ENCODE measurements around the gene GSG1L. TPM values are rescaled to one million over a fixed set of nuclear protein-coding genes. Genes with fewer than 3 reads are reported as not detected.

The GSG1L gene
- total and polyA plus RNA-seq, 4 donors, result not detected

DNA sequence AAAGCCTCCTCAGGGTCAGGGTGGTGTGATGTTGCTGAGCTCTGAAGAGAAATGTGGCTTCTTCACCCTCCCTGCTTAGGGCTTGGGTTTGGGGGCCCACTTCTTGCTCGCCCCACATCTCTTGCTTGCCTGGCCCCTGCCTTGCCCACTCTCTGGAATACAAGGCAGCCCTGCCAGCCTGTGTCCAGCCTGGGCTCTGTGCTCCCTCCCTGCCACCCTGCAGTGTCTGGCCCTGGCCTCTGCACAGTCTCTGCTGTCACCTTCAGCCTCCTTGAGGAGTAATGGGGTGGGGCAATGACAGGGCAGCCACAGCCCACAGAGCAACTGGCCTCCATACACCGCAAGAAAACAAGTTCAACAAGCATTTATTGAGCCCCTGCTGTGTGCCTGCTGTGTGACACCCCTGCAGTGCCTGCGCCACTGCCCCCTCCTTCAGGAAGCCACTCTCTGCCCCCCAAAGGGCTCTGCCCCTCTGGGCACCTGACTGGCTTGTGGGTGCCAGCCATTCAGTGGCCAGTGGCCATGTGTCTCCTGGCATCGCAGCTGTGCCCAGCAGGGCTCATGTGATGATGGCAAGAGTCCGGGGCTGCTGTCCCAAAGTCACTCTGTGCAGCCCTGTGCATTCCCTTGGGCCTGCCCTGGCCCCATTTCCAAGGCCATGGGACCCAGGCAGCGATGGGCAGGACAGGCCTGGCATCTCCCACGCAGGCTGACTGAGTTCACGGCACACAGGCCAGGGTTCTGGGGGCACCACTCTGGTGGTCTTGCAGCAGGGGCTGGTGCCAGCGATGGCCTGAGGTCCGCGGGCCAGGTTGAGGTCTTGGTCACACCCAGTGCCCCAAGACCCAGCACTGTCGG lies 272.7 kb downstream of the GSG1L start:
- no peak overlapping the region for H3K27ac ChIP-seq (ENCODE audit: low read depth in 1 of 2, low read length in 2 of 2)
- DNase-seq (ENCODE audit: low spot score), result no peak

More for the DNA sequence above, 272.7 kb downstream of the GSG1L start:
- no peaks in the 10 kb centered on the region for H3K27me3 ChIP-seq (ENCODE audit: control insufficient read depth in 4 of 4, insufficient read depth in 4 of 4, low read length in 3 of 4)
- H3K9ac ChIP-seq (ENCODE audit: low read depth in 1 of 2, low read length in 2 of 2), result no peak overlapping the region
- TF ChIP-seq, protein P1, sequence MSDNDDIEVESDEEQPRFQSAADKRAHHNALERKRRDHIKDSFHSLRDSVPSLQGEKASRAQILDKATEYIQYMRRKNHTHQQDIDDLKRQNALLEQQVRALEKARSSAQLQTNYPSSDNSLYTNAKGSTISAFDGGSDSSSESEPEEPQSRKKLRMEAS (IDR thresholded peaks at IDR 0.05), result no peak
- TF ChIP-seq EGR1 (IDR thresholded peaks at IDR 0.05; ENCODE audit: low read depth in 2 of 2), result no peak
- TF ChIP-seq YY1 (IDR thresholded peaks at IDR 0.05), result no peak
- TF ChIP-seq NR2F2 (IDR thresholded peaks at IDR 0.05), result no peak
- TF ChIP-seq, protein P2, sequence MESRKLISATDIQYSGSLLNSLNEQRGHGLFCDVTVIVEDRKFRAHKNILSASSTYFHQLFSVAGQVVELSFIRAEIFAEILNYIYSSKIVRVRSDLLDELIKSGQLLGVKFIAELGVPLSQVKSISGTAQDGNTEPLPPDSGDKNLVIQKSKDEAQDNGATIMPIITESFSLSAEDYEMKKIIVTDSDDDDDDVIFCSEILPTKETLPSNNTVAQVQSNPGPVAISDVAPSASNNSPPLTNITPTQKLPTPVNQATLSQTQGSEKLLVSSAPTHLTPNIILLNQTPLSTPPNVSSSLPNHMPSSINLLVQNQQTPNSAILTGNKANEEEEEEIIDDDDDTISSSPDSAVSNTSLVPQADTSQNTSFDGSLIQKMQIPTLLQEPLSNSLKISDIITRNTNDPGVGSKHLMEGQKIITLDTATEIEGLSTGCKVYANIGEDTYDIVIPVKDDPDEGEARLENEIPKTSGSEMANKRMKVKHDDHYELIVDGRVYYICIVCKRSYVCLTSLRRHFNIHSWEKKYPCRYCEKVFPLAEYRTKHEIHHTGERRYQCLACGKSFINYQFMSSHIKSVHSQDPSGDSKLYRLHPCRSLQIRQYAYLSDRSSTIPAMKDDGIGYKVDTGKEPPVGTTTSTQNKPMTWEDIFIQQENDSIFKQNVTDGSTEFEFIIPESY (IDR thresholded peaks at IDR 0.05), result no peak
- TF ChIP-seq RXRA (IDR thresholded peaks at IDR 0.05), result no peak
- no peak for TF ChIP-seq SP1 (IDR thresholded peaks at IDR 0.05)
- TF ChIP-seq, protein P3, sequence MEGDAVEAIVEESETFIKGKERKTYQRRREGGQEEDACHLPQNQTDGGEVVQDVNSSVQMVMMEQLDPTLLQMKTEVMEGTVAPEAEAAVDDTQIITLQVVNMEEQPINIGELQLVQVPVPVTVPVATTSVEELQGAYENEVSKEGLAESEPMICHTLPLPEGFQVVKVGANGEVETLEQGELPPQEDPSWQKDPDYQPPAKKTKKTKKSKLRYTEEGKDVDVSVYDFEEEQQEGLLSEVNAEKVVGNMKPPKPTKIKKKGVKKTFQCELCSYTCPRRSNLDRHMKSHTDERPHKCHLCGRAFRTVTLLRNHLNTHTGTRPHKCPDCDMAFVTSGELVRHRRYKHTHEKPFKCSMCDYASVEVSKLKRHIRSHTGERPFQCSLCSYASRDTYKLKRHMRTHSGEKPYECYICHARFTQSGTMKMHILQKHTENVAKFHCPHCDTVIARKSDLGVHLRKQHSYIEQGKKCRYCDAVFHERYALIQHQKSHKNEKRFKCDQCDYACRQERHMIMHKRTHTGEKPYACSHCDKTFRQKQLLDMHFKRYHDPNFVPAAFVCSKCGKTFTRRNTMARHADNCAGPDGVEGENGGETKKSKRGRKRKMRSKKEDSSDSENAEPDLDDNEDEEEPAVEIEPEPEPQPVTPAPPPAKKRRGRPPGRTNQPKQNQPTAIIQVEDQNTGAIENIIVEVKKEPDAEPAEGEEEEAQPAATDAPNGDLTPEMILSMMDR (IDR thresholded peaks at IDR 0.05; ENCODE audit: low read depth, low read length, missing input control), result no peak
- TF ChIP-seq, protein P4, sequence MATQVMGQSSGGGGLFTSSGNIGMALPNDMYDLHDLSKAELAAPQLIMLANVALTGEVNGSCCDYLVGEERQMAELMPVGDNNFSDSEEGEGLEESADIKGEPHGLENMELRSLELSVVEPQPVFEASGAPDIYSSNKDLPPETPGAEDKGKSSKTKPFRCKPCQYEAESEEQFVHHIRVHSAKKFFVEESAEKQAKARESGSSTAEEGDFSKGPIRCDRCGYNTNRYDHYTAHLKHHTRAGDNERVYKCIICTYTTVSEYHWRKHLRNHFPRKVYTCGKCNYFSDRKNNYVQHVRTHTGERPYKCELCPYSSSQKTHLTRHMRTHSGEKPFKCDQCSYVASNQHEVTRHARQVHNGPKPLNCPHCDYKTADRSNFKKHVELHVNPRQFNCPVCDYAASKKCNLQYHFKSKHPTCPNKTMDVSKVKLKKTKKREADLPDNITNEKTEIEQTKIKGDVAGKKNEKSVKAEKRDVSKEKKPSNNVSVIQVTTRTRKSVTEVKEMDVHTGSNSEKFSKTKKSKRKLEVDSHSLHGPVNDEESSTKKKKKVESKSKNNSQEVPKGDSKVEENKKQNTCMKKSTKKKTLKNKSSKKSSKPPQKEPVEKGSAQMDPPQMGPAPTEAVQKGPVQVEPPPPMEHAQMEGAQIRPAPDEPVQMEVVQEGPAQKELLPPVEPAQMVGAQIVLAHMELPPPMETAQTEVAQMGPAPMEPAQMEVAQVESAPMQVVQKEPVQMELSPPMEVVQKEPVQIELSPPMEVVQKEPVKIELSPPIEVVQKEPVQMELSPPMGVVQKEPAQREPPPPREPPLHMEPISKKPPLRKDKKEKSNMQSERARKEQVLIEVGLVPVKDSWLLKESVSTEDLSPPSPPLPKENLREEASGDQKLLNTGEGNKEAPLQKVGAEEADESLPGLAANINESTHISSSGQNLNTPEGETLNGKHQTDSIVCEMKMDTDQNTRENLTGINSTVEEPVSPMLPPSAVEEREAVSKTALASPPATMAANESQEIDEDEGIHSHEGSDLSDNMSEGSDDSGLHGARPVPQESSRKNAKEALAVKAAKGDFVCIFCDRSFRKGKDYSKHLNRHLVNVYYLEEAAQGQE (IDR thresholded peaks at IDR 0.05), result no peak
- TF ChIP-seq, protein P5, sequence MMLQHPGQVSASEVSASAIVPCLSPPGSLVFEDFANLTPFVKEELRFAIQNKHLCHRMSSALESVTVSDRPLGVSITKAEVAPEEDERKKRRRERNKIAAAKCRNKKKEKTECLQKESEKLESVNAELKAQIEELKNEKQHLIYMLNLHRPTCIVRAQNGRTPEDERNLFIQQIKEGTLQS (IDR thresholded peaks at IDR 0.05), result no peak
- no peak for TF ChIP-seq FOXA1 (IDR thresholded peaks at IDR 0.05)
- TF ChIP-seq HNF4G (IDR thresholded peaks at IDR 0.05), result no peak
- no peak for TF ChIP-seq GABPA (IDR thresholded peaks at IDR 0.05 in 1 of 2, conservative IDR thresholded peaks at IDR 0.05 in 1 of 2)
- no peak for TF ChIP-seq HNF4A (conservative IDR thresholded peaks at IDR 0.05)
- TF ChIP-seq JUND (IDR thresholded peaks at IDR 0.05), result no peak
- no peak for TF ChIP-seq FOXA2 (IDR thresholded peaks at IDR 0.05)
- no peak for TF ChIP-seq RAD21 (IDR thresholded peaks at IDR 0.05)
- TF ChIP-seq TAF1 (conservative IDR thresholded peaks at IDR 0.05), result no peak
- H3K4me3 ChIP-seq (ENCODE audit: low read depth in 1 of 3, low read length in 3 of 3), result no peak overlapping the region
- peaks cover 0 to 3% (median 0%) of the 10 kb centered on the region in 4 donors for H3K9me3 ChIP-seq (ENCODE audit: control insufficient read depth in 4 of 4, low read length in 3 of 4)
- H3K36me3 ChIP-seq (ENCODE audit: control insufficient read depth in 4 of 4, insufficient read depth in 3 of 4, low read depth in 1 of 4, low read length in 3 of 4), result no peaks in the 10 kb centered on the region
- WGBS, result 83% methylated on average over 12 of the region's 12 CpGs
- no peaks in the 10 kb centered on the region for H3K4me1 ChIP-seq (ENCODE audit: control insufficient read depth in 4 of 4, insufficient read depth in 4 of 4, low read length in 3 of 4)
